ENCODE data around the gene PDE8A. TPM values are rescaled to one million over a fixed set of nuclear protein-coding genes. Genes with fewer than 3 reads are reported as not detected.

Gene PDE8A
- total RNA-seq, 1 experiment from 2014 or later = 2.3 TPM

DNA sequence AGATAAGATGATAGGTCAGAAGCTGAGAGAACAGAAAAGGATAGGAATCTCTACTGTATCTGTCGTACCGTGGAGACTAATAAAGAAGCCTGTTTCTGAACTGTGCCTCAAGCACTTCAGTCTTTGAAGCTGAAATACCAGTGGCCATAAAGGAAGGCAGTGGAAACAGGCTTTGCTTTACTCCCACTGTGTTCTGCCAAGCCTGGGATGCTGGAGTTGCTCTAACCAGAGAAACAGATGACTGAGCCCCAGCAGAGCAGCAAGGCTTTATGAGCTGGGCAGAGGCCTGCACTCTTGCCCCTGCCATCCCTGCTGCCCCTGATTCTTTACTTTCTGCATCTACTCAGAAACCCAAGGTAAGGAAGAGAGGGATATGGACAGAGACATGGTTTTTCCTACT is 89.4 kb downstream of the PDE8A start:
- no peaks in the 10 kb centered on the region for H3K27me3 ChIP-seq (ENCODE audit: control insufficient read depth, insufficient read depth, low read length)
- H3K36me3 ChIP-seq (replicated peaks; ENCODE audit: control insufficient read depth, insufficient read depth, low read length) = no peaks in the 10 kb centered on the region; the same call in 1 of the 2 replicates
- DNase-seq = no peak
- no peak overlapping the region for H3K4me3 ChIP-seq (ENCODE audit: insufficient read depth, low read depth, low read length)

DNA sequence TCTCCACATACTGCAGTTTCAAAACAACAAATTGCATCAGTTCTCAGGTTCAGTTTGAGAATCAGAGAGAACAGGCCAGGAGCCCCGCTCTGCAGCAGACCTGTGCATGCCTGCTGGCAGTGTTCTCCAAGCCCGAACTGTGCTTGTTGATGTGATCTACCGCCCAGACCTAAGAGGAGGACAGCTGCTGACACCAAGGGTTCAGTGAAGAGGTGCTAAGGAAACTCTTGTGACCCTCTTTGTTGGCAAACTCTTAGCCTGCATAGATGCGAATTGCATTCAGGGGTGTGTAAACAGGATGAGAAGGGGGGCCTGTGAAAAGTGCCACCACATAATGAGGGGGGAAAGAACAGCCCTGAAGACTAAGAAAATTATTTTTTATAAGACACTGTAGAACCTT is 89.8 kb downstream of the PDE8A start:
- H3K4me3 ChIP-seq (ENCODE audit: insufficient read depth, low read depth, low read length) = no peak overlapping the region

DNA sequence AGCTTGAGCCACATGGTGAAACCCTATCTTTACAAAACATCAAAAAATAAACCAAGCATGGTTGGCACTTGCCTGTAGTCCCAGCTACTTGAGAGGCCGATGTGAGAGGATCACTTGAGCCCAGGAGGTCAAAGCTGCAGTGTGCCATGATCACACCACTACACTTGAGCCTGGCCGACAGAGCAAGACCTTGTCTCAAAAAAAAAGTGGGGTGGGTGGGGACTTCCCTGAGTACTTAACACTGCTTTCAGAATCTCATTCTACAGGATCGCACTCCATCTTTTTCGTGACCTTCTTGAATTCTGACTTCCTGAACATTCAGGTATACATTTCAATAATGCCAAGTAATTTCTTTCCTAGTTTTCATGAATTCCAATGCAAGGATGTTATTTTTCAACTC is 91.3 kb downstream of the PDE8A start:
- no peak overlapping the region for H3K4me3 ChIP-seq (ENCODE audit: insufficient read depth, low read depth, low read length)
- H3K36me3 ChIP-seq (replicated peaks; ENCODE audit: control insufficient read depth, insufficient read depth, low read length) = no peaks in the 10 kb centered on the region
- no peak for DNase-seq
- no peaks in the 10 kb centered on the region for H3K27me3 ChIP-seq (ENCODE audit: control insufficient read depth, insufficient read depth, low read length)

More for the DNA sequence above, 89.8 kb downstream of the PDE8A start:
- Histone ChIP-seq H3K36me3 (replicated peaks; ENCODE audit: control insufficient read depth, insufficient read depth, low read length) (no peaks in the 10 kb centered on the region; the same call in 1 of the 2 replicates), H3K27me3 (ENCODE audit: control insufficient read depth, insufficient read depth, low read length) (no peaks in the 10 kb centered on the region)
- no peak for DNase-seq

DNA sequence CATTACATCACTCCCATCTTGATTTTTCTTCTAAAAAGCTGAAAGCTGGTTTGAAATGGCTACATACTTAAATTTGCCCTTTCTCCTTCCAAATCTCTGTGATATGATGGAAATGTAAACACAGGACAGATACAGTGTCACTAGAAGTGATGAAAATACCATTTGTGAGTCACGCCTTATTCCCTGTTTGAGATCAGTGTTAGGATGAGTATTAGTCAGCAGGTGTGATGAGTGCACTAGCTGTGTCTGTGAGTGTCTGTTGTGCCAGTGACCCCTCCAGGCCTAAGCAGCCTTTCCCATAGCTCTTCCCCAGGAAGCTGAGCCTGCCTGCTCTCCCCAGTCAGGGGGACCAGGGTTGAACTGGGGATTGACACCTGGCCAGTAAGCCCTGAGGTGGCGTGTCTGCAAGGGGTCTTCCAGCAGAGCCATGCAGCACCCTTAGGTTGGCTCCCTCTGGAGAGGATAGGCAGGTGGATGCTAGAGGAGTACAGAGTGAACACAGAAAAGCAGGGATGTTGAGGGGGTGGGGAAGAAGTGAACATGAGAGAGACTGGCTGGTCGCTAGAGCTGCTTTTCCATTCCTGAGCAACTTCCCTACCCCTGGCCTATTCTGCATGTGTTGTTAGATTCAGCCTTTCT is 92.0 kb downstream of the PDE8A start:
- no peak for DNase-seq
- H3K4me3 ChIP-seq (ENCODE audit: insufficient read depth, low read depth, low read length) = no peak overlapping the region
- no peaks in the 10 kb centered on the region for H3K27me3 ChIP-seq (ENCODE audit: control insufficient read depth, insufficient read depth, low read length)
- no peaks in the 10 kb centered on the region for H3K36me3 ChIP-seq (replicated peaks; ENCODE audit: control insufficient read depth, insufficient read depth, low read length)

DNA sequence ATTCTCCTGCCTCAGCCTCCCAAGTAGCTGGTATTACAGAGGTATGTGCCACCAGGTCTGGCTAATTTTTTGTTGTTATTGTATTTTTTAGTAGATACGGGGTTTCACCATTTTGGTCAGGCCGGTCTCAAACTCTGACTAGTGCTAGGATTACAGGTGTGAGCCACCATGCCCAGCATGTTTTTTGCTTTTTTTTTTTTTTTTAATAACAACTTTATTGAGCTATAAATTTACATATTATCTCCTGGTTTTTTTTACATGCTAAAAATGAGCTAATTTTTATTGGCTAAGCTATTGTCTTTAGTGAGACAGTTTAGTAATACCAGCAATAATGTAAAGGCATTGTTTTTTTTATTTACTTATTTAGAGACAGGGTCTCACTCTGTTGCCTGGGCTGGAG is 105.2 kb downstream of the PDE8A start:
- H3K4me3 ChIP-seq (ENCODE audit: insufficient read depth, low read depth, low read length) = no peak overlapping the region
- no peaks in the 10 kb centered on the region for H3K27me3 ChIP-seq (ENCODE audit: control insufficient read depth, insufficient read depth, low read length)
- no peaks in the 10 kb centered on the region; the same call in 1 of the 2 replicates for H3K36me3 ChIP-seq (replicated peaks; ENCODE audit: control insufficient read depth, insufficient read depth, low read length)
- DNase-seq = no peak

DNA sequence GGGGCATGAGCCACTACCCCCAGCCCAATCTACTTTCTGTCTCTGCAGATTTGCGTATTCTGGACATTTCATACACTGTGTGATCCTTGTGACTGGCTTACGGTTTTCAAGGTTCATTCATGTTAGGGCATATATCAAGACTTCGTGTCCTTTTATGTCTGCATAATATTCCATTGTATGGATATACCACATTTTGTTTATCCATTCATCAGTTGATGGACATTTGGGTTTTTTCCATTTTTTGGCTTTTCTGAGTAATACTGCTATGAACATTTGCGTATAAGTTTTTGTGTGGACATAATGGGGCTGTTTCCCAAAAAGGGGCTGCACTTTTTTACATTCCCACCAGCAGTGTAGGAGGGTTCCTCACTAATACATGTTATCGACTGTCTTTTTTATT is 106.6 kb downstream of the PDE8A start:
- Histone ChIP-seq H3K36me3 (replicated peaks; ENCODE audit: control insufficient read depth, insufficient read depth, low read length) (no peaks in the 10 kb centered on the region; the same call in 1 of the 2 replicates), H3K27me3 (ENCODE audit: control insufficient read depth, insufficient read depth, low read length) (no peaks in the 10 kb centered on the region), H3K4me3 (ENCODE audit: insufficient read depth, low read depth, low read length) (no peak overlapping the region)
- no peak for DNase-seq

DNA sequence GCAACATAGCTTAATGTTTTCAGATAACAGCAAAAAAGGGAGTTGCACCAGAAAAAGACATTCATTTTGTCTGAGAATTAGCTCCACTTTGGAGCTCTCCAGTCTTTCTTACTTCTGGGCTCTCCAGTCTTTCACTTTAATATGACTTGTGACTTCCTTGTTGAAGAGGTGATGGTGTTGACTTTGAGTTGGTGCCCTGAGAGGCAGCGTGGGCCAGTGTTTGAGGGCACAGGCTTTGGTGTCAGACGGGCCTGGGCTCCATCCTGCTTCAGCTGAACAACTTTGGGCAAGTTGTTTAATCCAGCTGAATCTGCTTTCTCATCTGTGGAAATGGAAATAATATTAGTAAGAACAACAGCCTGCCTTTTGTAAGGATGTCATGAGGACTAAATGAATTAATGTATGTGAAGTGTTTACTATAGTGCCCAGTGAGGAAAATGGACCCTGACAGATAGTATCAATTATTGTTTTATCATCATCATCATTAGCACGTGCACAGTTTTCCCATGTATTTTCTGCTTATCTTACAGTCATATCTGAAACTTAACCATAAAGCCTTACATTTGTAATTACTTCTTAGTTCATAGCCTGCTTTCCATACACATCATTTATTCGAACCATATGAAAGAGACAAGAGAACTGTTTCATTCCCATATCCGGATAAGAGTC is 108.4 kb downstream of the PDE8A start:
- no peak for DNase-seq
- no peaks in the 10 kb centered on the region for H3K27me3 ChIP-seq (ENCODE audit: control insufficient read depth, insufficient read depth, low read length)
- no peak overlapping the region for H3K4me3 ChIP-seq (ENCODE audit: insufficient read depth, low read depth, low read length)
- no peaks in the 10 kb centered on the region; the same call in 1 of the 2 replicates for H3K36me3 ChIP-seq (replicated peaks; ENCODE audit: control insufficient read depth, insufficient read depth, low read length)

DNA sequence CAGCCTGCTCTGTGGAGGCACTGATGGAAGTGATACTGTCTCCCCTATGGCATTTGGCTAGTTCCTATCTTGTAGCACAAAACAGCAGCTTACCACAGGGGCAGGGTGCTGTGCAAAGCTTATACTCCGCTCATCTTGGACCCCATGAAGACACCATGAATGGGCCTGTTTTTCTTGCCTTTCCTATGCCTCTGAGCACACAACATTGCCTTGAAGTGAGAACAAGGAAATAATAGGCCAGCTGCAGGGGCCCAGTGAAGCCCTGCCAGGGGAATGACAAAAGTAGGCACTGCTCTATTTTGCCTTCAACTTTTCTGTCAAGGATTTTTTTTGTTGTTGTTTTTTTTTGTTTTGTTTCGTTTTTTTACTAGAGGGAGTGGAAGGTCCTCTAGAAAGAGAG is 110.3 kb downstream of the PDE8A start:
- H3K4me3 ChIP-seq (ENCODE audit: insufficient read depth, low read depth, low read length) = no peak overlapping the region
- H3K27me3 ChIP-seq (ENCODE audit: control insufficient read depth, insufficient read depth, low read length) = no peaks in the 10 kb centered on the region
- H3K36me3 ChIP-seq (replicated peaks; ENCODE audit: control insufficient read depth, insufficient read depth, low read length) = no peaks in the 10 kb centered on the region; the same call in 1 of the 2 replicates
- DNase-seq = no peak

DNA sequence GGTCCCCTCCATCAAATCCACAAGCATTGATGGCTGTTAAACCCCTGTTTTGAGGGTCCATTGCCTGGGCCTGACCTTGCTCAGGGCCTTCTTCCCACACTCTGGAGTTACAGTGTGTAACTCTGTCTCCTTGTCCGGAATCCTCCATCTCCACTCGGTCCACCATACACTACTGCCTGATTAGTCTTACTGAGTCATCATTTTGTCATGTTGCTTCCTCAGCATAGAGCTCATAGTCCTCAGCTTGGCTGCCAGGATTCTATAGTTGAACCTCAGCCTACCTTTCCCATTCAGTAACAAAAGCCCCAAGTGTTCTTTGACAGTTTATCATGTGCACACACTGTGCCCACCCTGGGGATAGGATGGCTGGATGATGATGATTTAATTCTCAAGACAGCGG is 113.0 kb downstream of the PDE8A start:
- no peak for DNase-seq

DNA sequence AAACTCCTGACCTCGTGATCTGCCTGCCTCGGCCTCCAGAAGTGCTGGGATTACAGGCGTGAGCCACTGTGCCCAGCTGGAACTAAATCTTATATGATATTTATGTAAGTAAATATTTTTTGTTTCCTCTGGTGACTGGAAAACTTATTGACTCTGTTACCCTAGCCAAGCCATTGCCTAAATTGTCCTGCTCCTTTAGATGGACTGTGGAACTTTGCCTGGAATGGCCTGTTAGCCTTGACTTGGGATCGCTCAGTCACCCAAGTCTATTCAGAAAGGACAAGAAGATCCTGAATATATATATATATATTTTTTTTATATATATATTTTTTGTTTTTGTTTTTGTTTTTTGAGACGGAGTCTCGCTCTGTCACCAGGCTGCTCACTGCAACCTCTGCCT is 113.9 kb downstream of the PDE8A start:
- no peak for DNase-seq
- H3K27me3 ChIP-seq (ENCODE audit: control insufficient read depth, insufficient read depth, low read length) = no peaks in the 10 kb centered on the region
- no peak overlapping the region for H3K4me3 ChIP-seq (ENCODE audit: insufficient read depth, low read depth, low read length)

More for the DNA sequence above, 113.0 kb downstream of the PDE8A start:
- no peaks in the 10 kb centered on the region for H3K36me3 ChIP-seq (replicated peaks; ENCODE audit: control insufficient read depth, insufficient read depth, low read length)
- no peak overlapping the region for H3K4me3 ChIP-seq (ENCODE audit: insufficient read depth, low read depth, low read length)
- no peaks in the 10 kb centered on the region for H3K27me3 ChIP-seq (ENCODE audit: control insufficient read depth, insufficient read depth, low read length)

DNA sequence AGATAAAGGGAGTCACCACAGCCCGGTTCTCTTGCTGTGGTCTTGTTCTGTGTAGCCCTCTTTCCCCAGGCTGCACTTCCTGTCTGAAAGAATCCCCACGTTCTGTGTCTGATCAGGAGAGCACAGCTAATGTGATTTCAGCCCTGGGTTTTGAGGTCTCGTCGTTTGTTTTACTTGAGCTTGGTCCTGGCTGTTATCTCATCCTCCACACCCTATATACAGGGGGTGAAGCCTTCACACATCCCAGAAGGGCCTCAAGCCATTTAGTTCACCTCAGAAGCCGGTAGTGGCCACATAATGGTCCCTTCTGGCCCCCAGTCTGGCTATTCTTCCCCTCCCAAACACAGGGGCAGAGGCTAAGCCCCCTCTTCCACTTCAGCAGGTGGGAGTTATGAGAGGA is 115.6 kb downstream of the PDE8A start:
- no peak for DNase-seq
- Histone ChIP-seq H3K36me3 (replicated peaks; ENCODE audit: control insufficient read depth, insufficient read depth, low read length) (no peaks in the 10 kb centered on the region), H3K4me3 (ENCODE audit: insufficient read depth, low read depth, low read length) (no peak overlapping the region), H3K27me3 (ENCODE audit: control insufficient read depth, insufficient read depth, low read length) (no peaks in the 10 kb centered on the region)

More for the DNA sequence above, 113.9 kb downstream of the PDE8A start:
- no peaks in the 10 kb centered on the region for H3K36me3 ChIP-seq (replicated peaks; ENCODE audit: control insufficient read depth, insufficient read depth, low read length)

DNA sequence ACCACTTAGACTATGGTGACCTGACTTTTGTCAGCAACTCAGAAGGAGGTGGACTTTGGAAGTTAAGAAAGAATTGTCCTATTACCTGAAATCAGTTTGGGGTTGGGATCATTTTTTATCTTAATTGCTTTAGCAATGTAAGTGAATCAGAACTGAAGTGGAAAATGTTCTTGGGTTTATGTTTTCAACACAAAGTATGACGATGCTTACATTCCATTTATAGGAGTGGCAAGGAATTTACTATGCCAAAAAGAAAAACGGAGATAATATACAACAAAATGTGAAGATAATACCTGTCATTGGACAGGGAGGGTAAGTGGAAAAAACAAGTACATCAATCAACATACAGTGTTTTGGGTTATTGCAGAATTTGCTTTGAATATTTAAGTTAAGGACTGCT is 116.1 kb downstream of the PDE8A start:
- DNase-seq = no peak
- no peaks in the 10 kb centered on the region for H3K36me3 ChIP-seq (replicated peaks; ENCODE audit: control insufficient read depth, insufficient read depth, low read length)
- H3K4me3 ChIP-seq (ENCODE audit: insufficient read depth, low read depth, low read length) = no peak overlapping the region
- H3K27me3 ChIP-seq (ENCODE audit: control insufficient read depth, insufficient read depth, low read length) = no peaks in the 10 kb centered on the region

DNA sequence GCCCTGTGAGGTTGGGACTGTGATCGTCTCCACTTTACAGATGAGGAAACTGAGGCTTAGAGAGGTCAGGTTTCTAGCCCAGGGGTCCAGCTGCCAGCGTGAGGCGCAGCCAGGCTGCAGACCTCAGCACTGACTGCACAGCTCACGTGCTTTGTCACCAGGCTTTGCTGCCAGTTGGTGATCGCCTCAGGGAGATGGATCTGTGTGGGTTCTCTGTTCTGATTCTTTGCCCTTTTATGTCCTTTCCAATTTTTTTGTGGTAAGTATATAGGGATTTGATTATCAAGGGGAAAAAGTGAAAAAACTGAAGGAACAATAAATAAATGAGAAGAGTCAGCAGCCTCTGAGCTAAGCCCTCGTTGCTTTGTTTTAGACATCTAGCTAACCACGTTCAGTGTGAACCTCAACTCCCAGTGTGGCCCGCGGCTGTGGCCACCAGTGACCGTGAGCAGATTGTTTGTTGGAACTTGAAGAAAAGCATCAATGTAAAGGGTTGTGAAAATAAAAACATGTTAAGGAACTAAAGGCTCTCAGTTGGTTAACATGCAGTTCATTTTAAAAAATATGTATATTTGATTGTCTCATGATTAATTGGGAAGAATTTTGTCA is 117.6 kb downstream of the PDE8A start:
- H3K4me3 ChIP-seq (ENCODE audit: insufficient read depth, low read depth, low read length) = no peak overlapping the region
- no peak for DNase-seq
- no peaks in the 10 kb centered on the region for H3K27me3 ChIP-seq (ENCODE audit: control insufficient read depth, insufficient read depth, low read length)
- H3K36me3 ChIP-seq (replicated peaks; ENCODE audit: control insufficient read depth, insufficient read depth, low read length) = no peaks in the 10 kb centered on the region

DNA sequence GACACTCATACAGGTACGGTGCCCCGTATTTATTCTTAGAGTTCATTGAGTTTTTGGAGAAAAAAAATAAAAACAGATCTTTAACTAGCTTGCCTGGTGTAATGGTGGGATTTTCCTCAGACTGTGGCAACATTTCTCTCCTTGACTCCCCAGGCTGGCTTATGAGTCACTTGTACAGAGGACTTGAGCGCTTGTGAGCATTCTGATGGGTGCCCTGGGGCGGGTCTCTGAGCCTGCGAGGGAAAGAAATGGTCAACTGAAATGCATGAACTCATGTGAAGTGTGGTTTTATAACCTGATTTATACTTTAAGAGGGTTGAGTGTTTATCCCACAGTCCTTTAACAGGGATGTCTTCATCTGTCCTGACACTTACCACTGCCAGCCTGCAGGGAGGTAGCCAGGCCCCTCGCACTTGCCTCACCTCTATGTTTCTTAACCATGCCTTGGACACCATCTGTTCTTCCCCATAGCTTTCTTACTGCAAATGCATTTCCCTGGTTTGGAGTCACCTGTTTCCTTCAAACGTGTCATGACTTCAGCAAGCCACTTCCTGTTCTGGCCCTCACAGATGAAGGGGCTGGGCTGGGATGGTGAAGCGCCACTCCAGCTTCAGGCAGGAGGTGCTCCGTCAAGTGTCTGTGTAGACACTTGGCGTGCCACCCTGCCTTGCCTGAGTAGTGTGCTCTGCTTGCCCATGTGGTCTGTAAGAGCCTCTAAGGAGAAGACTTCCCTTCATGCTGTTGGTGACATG is 118.7 kb downstream of the PDE8A start:
- no peak for DNase-seq
- H3K27me3 ChIP-seq (ENCODE audit: control insufficient read depth, insufficient read depth, low read length) = no peaks in the 10 kb centered on the region
- no peak overlapping the region for H3K4me3 ChIP-seq (ENCODE audit: insufficient read depth, low read depth, low read length)
- H3K36me3 ChIP-seq (replicated peaks; ENCODE audit: control insufficient read depth, insufficient read depth, low read length) = no peaks in the 10 kb centered on the region
